Measurements from ENCODE around the gene NOCT.

DNA sequence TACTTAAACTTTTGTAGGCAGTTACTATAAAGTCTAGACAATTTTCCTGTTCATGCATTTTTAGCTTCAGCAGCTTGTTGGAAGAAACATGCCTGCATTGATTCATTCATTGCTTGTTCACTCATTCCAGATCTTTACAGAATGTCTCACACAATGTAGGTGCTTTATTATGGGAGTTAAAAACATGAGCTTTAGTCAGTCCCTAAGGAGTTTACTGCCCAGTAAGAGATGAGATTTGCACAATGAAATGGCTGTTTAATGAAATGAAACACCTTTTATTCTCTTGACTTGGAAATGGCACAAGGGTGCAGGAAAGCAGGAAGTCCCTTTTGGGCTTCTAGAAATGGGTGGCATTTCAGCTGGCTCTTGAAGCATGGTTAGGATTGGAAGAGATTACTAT lies 2.9 kb downstream of the NOCT start:
- TF ChIP-seq, protein P1, sequence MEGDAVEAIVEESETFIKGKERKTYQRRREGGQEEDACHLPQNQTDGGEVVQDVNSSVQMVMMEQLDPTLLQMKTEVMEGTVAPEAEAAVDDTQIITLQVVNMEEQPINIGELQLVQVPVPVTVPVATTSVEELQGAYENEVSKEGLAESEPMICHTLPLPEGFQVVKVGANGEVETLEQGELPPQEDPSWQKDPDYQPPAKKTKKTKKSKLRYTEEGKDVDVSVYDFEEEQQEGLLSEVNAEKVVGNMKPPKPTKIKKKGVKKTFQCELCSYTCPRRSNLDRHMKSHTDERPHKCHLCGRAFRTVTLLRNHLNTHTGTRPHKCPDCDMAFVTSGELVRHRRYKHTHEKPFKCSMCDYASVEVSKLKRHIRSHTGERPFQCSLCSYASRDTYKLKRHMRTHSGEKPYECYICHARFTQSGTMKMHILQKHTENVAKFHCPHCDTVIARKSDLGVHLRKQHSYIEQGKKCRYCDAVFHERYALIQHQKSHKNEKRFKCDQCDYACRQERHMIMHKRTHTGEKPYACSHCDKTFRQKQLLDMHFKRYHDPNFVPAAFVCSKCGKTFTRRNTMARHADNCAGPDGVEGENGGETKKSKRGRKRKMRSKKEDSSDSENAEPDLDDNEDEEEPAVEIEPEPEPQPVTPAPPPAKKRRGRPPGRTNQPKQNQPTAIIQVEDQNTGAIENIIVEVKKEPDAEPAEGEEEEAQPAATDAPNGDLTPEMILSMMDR (IDR thresholded peaks at IDR 0.05): no peak
- TF ChIP-seq EZH2 (IDR thresholded peaks at IDR 0.05; ENCODE audit: borderline replicate concordance, insufficient read depth, low read depth, low read length, poor library complexity, severe bottlenecking): no peak

Measured in B cell (primary cell).